GM12864 (cell line): ENCODE data around the gene RASD2.

Experiments used
- DNase-seq: peaks from one replicate; pipeline ENCODE4 v3.0.0-alpha.2; 2011; ENCODE audit warnings: low read depth
- H3K4me3 ChIP-seq: 2 replicates; pipeline ENCODE4 v1.5.1; 2011; ENCODE audit warnings: mild to moderate bottlenecking, low read depth, low read length, control low read depth
- TF ChIP-seq, protein P1 (sequence below): IDR thresholded peaks from 2 replicates; pipeline ENCODE4 v1.5.1; 2011; ENCODE audit warnings: low read depth, mild to moderate bottlenecking, moderate library complexity, low read length, control low read depth, inconsistent platforms; ENCODE audit errors: missing control alignments

RASD2 gene

GRCh38 chr22:35582218-35582860 lies 41.7 kb downstream of the RASD2 start:
- TF ChIP-seq, protein P1, sequence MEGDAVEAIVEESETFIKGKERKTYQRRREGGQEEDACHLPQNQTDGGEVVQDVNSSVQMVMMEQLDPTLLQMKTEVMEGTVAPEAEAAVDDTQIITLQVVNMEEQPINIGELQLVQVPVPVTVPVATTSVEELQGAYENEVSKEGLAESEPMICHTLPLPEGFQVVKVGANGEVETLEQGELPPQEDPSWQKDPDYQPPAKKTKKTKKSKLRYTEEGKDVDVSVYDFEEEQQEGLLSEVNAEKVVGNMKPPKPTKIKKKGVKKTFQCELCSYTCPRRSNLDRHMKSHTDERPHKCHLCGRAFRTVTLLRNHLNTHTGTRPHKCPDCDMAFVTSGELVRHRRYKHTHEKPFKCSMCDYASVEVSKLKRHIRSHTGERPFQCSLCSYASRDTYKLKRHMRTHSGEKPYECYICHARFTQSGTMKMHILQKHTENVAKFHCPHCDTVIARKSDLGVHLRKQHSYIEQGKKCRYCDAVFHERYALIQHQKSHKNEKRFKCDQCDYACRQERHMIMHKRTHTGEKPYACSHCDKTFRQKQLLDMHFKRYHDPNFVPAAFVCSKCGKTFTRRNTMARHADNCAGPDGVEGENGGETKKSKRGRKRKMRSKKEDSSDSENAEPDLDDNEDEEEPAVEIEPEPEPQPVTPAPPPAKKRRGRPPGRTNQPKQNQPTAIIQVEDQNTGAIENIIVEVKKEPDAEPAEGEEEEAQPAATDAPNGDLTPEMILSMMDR, result no peak
- H3K4me3 ChIP-seq, result no peak overlapping the region
- no peak for DNase-seq

DNA sequence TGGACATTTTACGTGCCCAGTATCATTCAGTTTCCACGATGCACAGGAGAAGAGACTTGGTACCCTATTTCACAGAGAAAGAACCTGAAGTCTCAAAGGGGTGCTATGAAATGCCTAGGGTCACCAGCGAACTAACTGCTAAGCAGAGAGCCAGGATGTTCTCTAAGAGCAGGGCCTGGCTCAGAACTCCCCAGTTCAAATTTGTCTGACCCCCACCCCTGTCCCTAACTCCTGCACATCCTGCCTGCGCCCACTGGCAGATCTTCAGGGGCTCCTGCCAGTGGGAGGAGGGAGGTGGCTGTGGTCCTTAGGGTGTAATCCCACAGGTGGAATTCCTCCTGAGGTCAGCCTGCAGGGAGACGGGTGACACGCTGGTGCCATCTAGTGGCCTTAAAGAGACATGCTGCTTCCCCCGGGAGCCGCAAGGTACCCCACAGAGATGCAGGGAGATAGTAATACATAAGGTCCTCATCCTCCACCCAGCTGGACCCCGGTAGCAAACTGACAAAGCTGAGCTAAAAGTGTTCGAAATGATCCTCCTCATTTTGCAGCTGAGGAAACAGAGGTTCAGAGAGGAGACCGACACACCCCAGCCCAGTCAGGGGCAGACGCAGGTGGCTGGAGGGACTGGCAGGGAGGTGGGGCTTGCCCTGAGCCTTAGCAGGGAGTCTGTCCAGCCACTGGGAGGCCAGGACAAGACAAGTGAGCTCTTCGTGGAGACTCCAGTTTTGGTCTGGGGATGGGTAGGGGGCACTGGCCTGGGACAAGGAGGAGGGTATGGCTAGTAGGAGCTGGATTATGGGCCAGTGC lies 42.4 kb downstream of the RASD2 start:
- no peak overlapping the region for H3K4me3 ChIP-seq
- TF ChIP-seq, protein P1, result peak; percentile 96

GRCh38 chr22:35586771-35587170 lies 46.1 kb downstream of the RASD2 start:
- TF ChIP-seq, protein P1, result no peak
- DNase-seq, result no peak
- no peak overlapping the region for H3K4me3 ChIP-seq

More for the DNA sequence above, 42.4 kb downstream of the RASD2 start:
- DNase-seq, result peak; percentile 22

DNA sequence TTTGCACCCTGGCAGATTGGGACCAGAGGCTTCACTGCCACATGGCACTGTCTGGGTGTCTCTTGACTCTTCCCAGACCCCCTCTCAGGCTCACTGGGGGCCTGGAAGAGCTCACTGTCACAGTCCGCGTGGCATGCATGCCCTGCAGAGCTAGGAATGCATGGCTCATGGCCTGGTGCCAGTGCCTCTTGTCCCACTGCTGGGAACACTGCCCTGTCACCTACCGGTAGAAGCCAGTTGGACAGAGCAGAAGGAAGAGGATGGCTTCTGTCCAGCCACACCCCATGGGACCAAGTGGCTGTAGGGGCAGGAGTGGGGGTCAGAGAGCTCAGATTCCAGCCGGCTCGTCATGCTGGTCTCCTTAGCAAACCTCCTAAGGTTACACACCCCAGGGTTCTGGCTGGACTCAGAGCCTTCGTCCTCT lies 46.8 kb downstream of the RASD2 start:
- DNase-seq, result no peak
- TF ChIP-seq, protein P1, result no peak
- no peak overlapping the region for H3K4me3 ChIP-seq

DNA sequence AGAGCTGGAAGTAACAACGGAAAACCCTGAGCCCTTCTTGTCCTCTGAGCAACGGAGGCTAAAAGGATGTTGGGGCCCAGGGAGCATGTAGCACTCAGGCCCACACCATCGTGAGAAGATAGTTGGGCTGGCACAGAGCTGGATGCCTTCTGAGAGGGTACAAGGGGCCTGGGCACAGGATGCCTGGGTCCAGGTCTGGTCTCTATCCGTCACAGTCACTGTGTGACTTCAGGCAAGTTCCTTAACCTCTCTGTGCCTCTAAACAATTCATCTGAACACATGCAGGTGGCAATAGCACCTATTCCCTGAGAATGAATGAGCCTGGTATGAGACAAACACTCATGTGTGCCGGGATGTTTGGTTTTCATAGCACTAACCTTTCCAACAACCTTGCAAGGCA lies 47.3 kb downstream of the RASD2 start:
- H3K4me3 ChIP-seq, result no peak overlapping the region
- TF ChIP-seq, protein P1, result no peak
- no peak for DNase-seq

DNA sequence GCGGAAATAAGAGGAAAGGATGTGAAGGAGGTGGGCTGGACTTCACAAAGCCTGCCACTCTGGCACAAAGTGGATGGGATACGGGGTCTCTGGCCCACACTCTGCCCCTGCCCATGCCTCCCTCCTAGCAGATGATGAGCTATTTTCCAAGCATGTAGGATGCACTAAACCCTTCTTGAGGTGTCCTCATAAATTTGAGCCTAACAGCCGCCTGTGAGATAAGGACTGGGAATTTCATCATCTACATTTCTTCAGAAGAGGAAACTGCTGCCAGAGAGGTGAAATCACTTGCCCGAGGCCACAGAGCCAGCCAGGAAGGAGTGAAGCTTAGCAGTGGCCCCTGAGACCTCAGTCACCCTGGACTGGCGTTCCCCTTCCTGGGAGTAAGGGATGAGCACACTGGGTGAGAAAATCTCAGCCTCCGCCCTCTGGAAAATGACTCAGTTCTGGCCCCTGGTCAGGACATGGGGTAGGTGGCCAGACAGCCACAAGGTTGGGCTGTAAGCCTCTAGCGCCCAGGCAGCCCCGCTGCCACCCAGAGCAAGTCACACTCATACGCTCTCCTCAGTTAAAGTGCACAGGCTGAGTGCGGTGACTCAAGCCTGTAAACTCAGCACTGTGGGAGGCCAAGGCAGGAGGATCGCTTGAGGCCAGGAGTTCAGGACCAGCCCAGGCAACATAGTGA lies 48.6 kb downstream of the RASD2 start:
- H3K4me3 ChIP-seq, result no peak overlapping the region
- TF ChIP-seq, protein P1, result no peak
- no peak for DNase-seq
